PC-9 (cell line): Measurements from ENCODE around the gene FOXI2.

ENCODE experiments used
- EZH2 ChIP-seq: fragments of 200-600 bp; sonication (generic); IDR thresholded peaks from 2 replicates; pipeline ENCODE4 v1.8.0; 2017; ENCODE audit warnings: antibody characterized with exemption, low read depth
- TF ChIP-seq, protein P1 (sequence below): fragments of 200-600 bp; sonication (generic); conservative IDR thresholded peaks from 2 replicates; pipeline ENCODE4 v1.6.1; 2017; ENCODE audit warnings: mixed run types, antibody characterized with exemption, mild to moderate bottlenecking, moderate library complexity

DNA sequence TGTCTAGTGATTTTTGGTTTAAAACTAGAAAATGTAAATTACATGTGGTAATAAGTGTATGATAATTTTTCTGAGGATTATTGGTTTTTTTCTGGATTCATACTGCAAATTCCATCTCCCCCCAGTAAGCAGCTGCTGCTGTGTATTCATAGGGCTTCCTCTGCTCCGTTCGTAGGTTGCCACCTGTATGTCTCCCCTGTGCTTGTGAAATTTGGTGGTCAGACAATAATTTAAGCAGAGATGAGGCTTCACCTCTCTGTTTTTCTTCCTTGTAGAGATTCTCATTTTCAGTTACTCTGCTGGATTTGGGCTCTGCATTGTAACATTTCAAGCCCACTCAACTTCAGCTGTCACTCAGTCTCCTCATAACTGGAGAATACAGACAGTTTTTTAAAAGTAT is 50.9 kb downstream of the FOXI2 start:
- TF ChIP-seq, protein P1, sequence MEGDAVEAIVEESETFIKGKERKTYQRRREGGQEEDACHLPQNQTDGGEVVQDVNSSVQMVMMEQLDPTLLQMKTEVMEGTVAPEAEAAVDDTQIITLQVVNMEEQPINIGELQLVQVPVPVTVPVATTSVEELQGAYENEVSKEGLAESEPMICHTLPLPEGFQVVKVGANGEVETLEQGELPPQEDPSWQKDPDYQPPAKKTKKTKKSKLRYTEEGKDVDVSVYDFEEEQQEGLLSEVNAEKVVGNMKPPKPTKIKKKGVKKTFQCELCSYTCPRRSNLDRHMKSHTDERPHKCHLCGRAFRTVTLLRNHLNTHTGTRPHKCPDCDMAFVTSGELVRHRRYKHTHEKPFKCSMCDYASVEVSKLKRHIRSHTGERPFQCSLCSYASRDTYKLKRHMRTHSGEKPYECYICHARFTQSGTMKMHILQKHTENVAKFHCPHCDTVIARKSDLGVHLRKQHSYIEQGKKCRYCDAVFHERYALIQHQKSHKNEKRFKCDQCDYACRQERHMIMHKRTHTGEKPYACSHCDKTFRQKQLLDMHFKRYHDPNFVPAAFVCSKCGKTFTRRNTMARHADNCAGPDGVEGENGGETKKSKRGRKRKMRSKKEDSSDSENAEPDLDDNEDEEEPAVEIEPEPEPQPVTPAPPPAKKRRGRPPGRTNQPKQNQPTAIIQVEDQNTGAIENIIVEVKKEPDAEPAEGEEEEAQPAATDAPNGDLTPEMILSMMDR: no peak
- no peak for TF ChIP-seq EZH2
